Progenitor cell of endocrine pancreas (in vitro differentiated cells): ENCODE data around the gene OPRL1. TPM values are rescaled to one million over a fixed set of nuclear protein-coding genes. Genes with fewer than 3 reads are reported as not detected.

Experiments used
- DNase-seq: peaks from one replicate; pipeline ENCODE4 v3.0.0; 2021; ENCODE audit warnings: low spot score; ENCODE audit not compliant: unreplicated experiment
- H3K27ac Mint-ChIP-seq: 2 replicates; pipeline ENCODE4 v1.8.0; 2021; ENCODE audit warnings: mild to moderate bottlenecking, moderate library complexity, mixed read lengths
- H3K27me3 Mint-ChIP-seq: 2 replicates; pipeline ENCODE4 v1.8.0; 2021; ENCODE audit warnings: mixed read lengths
- H3K36me3 Mint-ChIP-seq: 2 replicates; pipeline ENCODE4 v1.8.0; 2022; ENCODE audit warnings: mixed read lengths; ENCODE audit not compliant: insufficient read depth
- H3K4me1 Mint-ChIP-seq: 2 replicates; pipeline ENCODE4 v1.8.0; 2021; ENCODE audit warnings: low read depth, mixed read lengths
- H3K4me3 Mint-ChIP-seq: 2 replicates; pipeline ENCODE4 v1.8.0; 2021; ENCODE audit warnings: low read depth, mild to moderate bottlenecking, moderate library complexity, mixed read lengths
- H3K9me3 Mint-ChIP-seq: 2 replicates; pipeline ENCODE4 v1.8.0; 2021; ENCODE audit warnings: low read depth, mixed read lengths
- microRNA-seq: library from miRNA; unstranded; fragments of <30 nt; microRNA quantifications from one replicate; pipeline ENCODE4 v1.1.0, GENCODE V29; 2020; ENCODE audit warnings: borderline number of aligned reads; ENCODE audit not compliant: unreplicated experiment
- total RNA-seq: library from RNA; stranded (reverse); gene quantifications from 2 replicates; pipeline ENCODE4 v1.2.1, GENCODE V29; 2021
- TF ChIP-seq, protein P1 (sequence below): fragments of 200-600 bp; sonication (generic); IDR thresholded peaks from one replicate; pipeline ENCODE4 v1.5.0; 2021; ENCODE audit warnings: antibody characterized with exemption, mild to moderate bottlenecking; ENCODE audit not compliant: unreplicated experiment

Gene OPRL1
- total RNA-seq, 1 donor from 2014 or later: 1.5 TPM

DNA sequence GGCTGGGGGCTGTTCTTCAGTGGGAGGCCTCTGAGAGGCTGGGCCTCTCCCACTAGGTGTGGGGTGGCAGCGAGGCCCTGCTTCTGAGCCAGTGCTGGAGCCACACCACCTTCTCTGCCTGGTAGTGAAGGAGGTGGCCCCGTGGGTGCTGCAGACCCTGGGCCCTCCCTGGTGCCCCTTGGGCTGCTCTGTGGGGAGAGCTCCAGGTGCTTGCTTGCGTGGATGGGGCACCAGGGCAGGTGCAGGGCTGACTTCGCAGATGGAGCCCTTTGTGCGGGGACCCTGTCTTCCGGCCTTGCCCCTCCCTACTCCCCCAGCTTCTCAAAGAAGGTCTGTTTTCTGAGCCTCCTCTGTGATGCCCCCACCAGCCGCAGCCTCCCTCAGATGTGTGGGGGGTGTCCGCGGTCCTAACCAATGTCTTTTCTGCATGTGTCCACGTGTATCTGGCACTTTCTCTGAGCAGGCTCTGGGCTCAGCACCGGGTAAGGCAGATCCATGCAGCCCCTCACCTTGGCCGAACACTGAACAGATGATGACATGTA is 67.1 kb downstream of the OPRL1 start:
- Mint-ChIP-seq H3K9me3 (peaks cover 6% of the 10 kb centered on the region), H3K27me3 (no peaks in the 10 kb centered on the region), H3K27ac (no peak overlapping the region), H3K36me3 (no peaks in the 10 kb centered on the region), H3K4me1 (no peaks in the 10 kb centered on the region), H3K4me3 (no peak overlapping the region)
- TF ChIP-seq, protein P1, sequence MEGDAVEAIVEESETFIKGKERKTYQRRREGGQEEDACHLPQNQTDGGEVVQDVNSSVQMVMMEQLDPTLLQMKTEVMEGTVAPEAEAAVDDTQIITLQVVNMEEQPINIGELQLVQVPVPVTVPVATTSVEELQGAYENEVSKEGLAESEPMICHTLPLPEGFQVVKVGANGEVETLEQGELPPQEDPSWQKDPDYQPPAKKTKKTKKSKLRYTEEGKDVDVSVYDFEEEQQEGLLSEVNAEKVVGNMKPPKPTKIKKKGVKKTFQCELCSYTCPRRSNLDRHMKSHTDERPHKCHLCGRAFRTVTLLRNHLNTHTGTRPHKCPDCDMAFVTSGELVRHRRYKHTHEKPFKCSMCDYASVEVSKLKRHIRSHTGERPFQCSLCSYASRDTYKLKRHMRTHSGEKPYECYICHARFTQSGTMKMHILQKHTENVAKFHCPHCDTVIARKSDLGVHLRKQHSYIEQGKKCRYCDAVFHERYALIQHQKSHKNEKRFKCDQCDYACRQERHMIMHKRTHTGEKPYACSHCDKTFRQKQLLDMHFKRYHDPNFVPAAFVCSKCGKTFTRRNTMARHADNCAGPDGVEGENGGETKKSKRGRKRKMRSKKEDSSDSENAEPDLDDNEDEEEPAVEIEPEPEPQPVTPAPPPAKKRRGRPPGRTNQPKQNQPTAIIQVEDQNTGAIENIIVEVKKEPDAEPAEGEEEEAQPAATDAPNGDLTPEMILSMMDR: no peak
- no peak for DNase-seq

DNA sequence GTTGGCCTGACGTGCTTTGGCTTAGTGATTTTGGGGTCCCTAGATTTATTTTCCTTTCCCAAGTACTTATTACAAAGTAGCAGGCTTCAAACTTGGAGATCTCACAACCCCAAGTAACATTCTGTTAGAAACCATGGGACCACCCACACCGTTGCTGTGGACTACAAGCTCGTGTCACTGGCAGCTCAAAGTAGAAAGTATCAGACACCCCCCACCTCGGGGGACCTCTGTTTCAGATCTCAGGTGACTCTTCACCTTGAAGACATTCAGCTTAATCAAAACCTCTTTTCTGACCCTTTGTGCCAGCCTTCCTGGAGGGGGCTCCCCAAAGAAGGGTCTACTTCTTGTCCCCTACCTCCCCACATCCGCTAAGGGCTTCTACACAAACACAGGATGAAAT is 68.7 kb downstream of the OPRL1 start:
- H3K4me3 Mint-ChIP-seq: no peak overlapping the region
- TF ChIP-seq, protein P1: no peak
- H3K36me3 Mint-ChIP-seq: no peaks in the 10 kb centered on the region
- no peaks in the 10 kb centered on the region for H3K27me3 Mint-ChIP-seq
- no peak for DNase-seq
- H3K9me3 Mint-ChIP-seq: peaks cover 6% of the 10 kb centered on the region
- H3K27ac Mint-ChIP-seq: no peak overlapping the region
- no peaks in the 10 kb centered on the region for H3K4me1 Mint-ChIP-seq

DNA sequence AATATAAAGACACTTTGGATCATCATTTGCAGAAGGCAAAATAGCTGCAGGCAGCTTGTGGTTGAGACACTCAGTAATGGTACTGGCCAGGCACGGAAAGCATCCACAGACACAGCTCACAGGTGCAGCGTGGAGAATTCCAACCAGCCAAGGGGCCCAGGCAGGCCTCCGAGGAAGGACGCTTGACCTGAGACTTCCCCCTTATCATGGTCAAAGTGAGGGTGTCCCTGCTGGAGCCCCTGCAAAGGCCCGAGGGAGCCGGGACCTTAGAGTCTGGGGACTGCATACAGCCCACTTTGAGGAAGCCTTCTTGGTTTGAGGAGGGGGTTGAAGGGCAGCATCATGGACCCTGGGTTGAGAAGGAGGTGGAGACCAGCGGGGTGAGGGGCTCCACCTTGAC is 69.3 kb downstream of the OPRL1 start:
- Mint-ChIP-seq H3K9me3 (peaks cover 6% of the 10 kb centered on the region), H3K4me1 (no peaks in the 10 kb centered on the region), H3K27me3 (no peaks in the 10 kb centered on the region), H3K4me3 (no peak overlapping the region), H3K36me3 (no peaks in the 10 kb centered on the region), H3K27ac (no peak overlapping the region)
- no peak for DNase-seq
- TF ChIP-seq, protein P1: no peak

DNA sequence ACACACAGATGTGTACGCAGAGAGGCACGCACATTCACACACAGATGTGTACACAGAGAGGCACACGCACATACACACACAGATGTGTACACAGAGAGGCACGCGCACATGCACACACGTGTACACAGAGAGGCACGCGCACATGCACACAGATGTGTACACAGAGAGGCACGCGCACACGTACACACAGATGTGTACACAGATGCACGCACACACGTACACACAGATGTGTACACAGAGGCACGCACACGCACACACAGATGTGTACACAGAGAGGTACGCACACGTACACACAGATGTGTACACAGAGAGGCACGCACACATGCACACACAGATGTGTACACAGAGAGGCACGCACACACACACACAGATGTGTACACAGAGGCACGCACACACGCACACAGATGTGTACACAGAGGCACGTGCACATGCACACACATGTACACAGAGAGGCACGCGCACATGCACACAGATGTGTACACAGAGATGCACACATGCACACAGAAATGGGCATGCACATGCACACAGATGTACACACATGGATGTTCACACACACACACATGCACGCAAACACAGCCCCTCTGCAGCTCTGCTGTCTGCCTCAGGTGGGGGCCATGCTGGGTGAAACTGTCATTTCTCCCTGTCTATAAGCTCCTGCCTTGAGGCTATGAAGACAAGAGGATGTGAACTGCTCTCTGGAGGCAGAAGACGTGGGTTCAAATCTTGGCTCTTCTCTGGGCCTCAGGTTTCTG is 70.1 kb downstream of the OPRL1 start:
- H3K27ac Mint-ChIP-seq: no peak overlapping the region
- peaks cover 2% of the 10 kb centered on the region for H3K9me3 Mint-ChIP-seq
- DNase-seq: no peak
- no peaks in the 10 kb centered on the region for H3K4me1 Mint-ChIP-seq
- H3K27me3 Mint-ChIP-seq: no peaks in the 10 kb centered on the region
- no peaks in the 10 kb centered on the region for H3K36me3 Mint-ChIP-seq
- H3K4me3 Mint-ChIP-seq: no peak overlapping the region
- TF ChIP-seq, protein P1: no peak

Small RNAs within 50 kb of the gene (microRNA-seq; reads per million reads assigned to microRNA genes)
- not detected for gene MIR6813

Other genes with a start within 250 kb of the OPRL1 start
- 31.2 and 32.2 TPM in 2 replicates for gene ZBTB46, start 248.8 kb upstream of the OPRL1 start, total RNA-seq
- gene ABHD16B, start 218.6 kb upstream of the OPRL1 start, total RNA-seq: not detected in 2 replicates
- 85.0 and 88.1 TPM in 2 replicates for gene TPD52L2, start 214.8 kb upstream of the OPRL1 start, total RNA-seq
- gene DNAJC5, start 185.0 kb upstream of the OPRL1 start, total RNA-seq: 41.8 and 42.3 TPM in 2 replicates
- 78.9 and 79.2 TPM in 2 replicates for gene UCKL1, start 123.7 kb upstream of the OPRL1 start, total RNA-seq
- gene ZNF512B, start 110.2 kb upstream of the OPRL1 start, total RNA-seq: 49.4 and 50.5 TPM in 2 replicates
- gene SAMD10, start 100.4 kb upstream of the OPRL1 start, total RNA-seq: 12.8 and 14.0 TPM in 2 replicates
- 74.7 and 76.4 TPM in 2 replicates for gene PRPF6, start 99.0 kb upstream of the OPRL1 start, total RNA-seq
- gene C20orf204, start 43.9 kb upstream of the OPRL1 start, total RNA-seq: 3.3 and 3.4 TPM in 2 replicates
- not detected in 2 replicates for gene SOX18, start 30.4 kb upstream of the OPRL1 start, total RNA-seq
- 86.7 and 92.7 TPM in 2 replicates for gene TCEA2, start 16.9 kb upstream of the OPRL1 start, total RNA-seq
- 6.5 and 7.6 TPM in 2 replicates for gene RGS19, start 564 bp upstream of the OPRL1 start, total RNA-seq
- not detected in 2 replicates for gene LKAAEAR1, start 4.3 kb downstream of the OPRL1 start, total RNA-seq
- not detected in 2 replicates for gene NPBWR2, start 27.5 kb downstream of the OPRL1 start, total RNA-seq
- gene MYT1, start 84.4 kb downstream of the OPRL1 start, total RNA-seq: 1.9 and 2.3 TPM in 2 replicates
- gene PCMTD2, start 175.7 kb downstream of the OPRL1 start, total RNA-seq: 102 and 106 TPM in 2 replicates